GM12872 (cell line): ENCODE measurements around the gene ZNF281.

Experiments used
- CTCF ChIP-seq: IDR thresholded peaks from 3 replicates; pipeline ENCODE4 v1.5.1; 2011; ENCODE audit warnings: low read depth, mild to moderate bottlenecking, low read length, moderate library complexity; ENCODE audit not compliant: insufficient read depth

The ZNF281 gene

GRCh38 chr1:200445213-200445612, 35.4 kb upstream of the ZNF281 start:
- TF ChIP-seq CTCF, result no peak

- TF ChIP-seq CTCF, result no peak
These were observed 34.6 kb upstream of the ZNF281 start for GRCh38 chr1:200444478-200444877.

GRCh38 chr1:200443860-200444259, 34.0 kb upstream of the ZNF281 start:
- TF ChIP-seq CTCF, result no peak

- no peak for TF ChIP-seq CTCF
These were observed 32.8 kb upstream of the ZNF281 start for GRCh38 chr1:200442537-200443156.

- no peak for TF ChIP-seq CTCF
These were observed 32.2 kb upstream of the ZNF281 start for GRCh38 chr1:200442023-200442422.

- TF ChIP-seq CTCF, result no peak
These were observed 29.1 kb upstream of the ZNF281 start for GRCh38 chr1:200438911-200439310.

GRCh38 chr1:200437556-200438203, 27.8 kb upstream of the ZNF281 start:
- TF ChIP-seq CTCF, result no peak
